ENCODE results near the gene FAM50A. TPM values are rescaled to one million over a fixed set of nuclear protein-coding genes. Genes with fewer than 3 reads are reported as not detected.

FAM50A gene
- total RNA-seq, 1 experiment from 2014 or later = 110 TPM

DNA sequence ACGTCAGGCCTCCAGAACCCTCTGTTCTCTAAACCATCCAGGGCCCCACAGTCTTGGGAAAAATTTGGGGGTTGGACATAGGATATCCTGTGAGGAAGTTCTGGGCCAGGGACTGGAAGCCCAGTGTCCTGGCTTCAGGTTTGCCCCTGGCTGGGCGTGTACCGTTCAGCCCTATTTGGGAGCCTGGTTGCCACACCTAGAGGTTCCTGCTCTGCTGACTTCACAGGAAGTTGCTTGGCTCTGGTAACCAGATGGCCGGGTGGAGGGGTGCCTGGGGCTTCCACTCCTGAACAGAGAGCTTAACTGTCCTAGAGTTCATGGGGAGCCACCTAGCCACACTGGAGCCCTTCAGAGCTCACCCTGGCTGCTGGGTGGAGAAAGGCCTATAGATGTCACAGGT lies 31.5 kb upstream of the FAM50A start:
- peak; percentile 28 for DNase-seq (ENCODE audit: low spot score)

DNA sequence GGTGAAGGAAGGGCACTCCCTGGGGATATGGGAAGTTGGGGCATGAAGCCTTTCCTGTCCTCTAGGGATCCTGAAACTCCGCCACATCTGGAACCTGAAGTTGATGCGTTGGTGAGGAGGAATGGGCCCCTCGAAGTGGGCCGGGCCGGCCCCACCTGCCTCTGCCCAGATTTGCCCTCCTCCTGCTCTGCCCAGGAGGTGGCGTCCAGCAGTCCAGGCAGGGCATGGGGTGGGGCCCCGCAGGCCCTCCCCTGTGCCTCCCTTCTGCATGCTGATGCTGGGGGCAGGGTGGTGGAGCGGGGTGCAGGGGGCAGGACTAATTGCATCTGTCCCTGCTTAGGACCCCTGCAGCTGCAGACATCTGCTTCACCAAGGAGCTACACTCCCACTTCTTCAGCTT lies 30.8 kb upstream of the FAM50A start:
- DNase-seq (ENCODE audit: low spot score) = no peak

DNA sequence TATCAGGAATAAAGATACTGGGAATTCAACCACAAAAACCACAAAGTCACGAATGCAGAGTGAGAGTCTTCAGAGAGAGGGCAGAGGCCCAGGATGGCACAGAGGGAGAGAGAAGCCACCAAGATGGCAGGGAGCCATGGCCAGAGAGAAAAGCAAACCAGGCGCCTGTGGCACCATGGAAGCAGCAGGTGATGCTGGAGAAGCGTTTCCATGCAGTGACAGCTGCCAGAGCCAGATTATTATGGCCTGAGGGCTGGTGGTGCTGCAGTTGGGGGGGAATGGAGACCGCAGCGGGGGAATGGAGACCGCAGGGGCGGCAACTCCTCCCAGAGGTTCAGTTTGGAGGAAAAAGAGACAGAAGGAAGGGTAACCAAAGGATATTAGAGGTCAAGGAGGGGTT lies 26.8 kb upstream of the FAM50A start:
- peak; percentile 21 for DNase-seq (ENCODE audit: low spot score)

DNA sequence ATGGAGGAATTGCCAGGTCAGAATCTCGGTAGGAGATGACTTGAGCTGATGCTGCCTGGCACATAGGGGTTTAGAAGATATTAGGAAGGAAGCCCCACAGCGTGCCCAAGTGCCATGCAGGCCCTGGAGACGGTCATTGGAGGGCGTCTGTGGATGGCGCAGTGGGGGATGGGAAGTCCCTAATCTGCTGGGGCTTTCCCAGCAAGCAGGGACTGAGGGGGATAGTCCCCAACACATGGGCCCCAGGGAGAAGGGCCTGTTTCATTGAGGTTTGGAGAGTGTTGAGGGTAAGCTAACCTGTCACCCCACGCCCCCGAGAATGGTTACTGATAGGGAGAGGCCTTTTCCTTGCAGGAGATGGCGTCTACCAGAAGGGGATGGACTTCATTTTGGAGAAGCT lies 24.8 kb upstream of the FAM50A start:
- DNase-seq (ENCODE audit: low spot score) = no peak

DNA sequence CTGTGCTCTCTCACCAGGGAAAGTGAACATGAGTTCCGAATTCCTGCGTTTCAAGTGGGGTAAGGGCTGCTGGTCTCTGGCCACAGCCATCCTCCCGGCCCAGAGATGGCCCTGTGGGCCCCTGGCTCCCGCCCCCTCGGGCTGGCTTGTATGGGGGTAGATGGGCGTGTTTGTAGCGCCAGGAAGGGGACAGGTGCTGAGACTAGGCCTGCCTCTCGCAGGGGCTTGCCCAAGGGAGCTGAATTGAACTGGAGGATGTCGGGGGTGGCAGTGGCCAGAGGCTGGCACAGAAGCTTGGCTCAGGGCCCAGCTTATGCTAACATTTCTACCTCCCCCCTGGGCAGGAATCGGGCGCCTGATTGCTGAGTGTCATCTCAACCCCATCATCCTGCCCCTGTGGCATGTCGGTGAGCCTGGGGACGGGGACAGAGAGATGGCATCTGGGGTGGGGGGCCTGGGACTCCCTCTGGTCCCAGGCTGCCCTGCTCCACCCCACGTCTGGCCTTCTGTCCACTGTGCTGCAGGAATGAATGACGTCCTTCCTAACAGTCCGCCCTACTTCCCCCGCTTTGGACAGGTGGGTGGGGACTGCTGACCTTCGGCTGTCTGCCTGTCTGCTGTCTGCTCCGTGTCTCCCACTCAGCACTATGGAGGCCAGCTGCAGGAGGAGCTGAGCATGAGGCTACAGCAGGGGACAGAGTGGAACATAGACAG lies 24.1 kb upstream of the FAM50A start:
- DNase-seq (ENCODE audit: low spot score) = no peak

DNA sequence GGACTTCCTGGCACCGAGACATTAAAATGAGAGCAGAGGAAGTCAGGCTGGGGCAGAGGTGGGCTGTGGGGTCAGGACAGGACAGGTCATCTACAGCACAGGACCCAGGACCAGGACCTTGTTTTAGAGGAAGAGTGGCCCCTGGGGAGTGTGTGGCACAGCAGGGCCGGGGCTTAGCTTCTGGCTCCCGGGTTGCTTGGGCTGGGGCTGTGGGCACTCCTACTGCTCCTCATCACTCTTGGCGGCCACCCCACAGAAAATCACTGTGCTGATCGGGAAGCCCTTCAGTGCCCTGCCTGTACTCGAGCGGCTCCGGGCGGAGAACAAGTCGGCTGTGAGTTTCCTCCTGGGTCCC lies 23.6 kb upstream of the FAM50A start:
- no peak for DNase-seq (ENCODE audit: low spot score)

DNA sequence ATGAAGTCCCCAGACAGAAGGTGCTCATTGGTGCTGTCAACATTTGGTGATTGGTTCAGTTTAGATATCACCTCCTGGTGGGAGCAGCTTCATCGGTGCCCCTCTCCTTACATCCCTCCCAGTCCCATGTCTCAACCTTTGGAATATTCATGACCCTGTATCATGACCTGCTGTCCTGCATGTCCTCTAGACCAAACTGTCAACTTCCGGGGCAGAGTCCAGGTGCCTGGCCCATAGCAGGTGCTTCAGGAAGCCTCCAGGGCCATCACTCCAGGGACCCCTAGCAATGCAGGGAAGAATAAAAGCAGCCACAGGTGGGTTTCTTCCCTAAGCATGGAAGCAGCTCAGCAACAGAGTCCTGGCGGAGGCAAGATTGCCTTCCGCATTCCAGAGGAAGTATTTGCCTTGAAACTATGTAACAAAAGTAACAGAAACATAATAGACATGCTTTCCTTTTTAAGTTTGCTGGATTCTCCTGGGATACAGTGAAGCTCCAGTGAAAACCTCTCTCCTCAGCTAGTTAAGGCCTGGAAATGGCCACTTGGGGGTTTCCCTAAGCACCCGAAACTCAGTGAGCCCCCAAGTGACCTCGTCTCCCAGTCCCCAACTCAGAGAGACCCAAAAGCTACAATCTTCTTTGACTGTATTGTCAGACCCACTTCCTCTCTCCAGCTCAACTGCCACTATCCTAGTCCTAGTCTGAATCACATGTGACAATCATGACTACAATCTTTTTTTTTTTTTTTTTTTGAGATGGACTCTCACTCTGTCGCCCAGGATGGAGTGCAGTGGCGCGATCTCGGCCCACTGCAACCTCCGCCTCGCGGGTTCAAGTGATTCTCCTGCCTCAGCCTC lies 16.8 kb upstream of the FAM50A start:
- no peak for DNase-seq (ENCODE audit: low spot score)

DNA sequence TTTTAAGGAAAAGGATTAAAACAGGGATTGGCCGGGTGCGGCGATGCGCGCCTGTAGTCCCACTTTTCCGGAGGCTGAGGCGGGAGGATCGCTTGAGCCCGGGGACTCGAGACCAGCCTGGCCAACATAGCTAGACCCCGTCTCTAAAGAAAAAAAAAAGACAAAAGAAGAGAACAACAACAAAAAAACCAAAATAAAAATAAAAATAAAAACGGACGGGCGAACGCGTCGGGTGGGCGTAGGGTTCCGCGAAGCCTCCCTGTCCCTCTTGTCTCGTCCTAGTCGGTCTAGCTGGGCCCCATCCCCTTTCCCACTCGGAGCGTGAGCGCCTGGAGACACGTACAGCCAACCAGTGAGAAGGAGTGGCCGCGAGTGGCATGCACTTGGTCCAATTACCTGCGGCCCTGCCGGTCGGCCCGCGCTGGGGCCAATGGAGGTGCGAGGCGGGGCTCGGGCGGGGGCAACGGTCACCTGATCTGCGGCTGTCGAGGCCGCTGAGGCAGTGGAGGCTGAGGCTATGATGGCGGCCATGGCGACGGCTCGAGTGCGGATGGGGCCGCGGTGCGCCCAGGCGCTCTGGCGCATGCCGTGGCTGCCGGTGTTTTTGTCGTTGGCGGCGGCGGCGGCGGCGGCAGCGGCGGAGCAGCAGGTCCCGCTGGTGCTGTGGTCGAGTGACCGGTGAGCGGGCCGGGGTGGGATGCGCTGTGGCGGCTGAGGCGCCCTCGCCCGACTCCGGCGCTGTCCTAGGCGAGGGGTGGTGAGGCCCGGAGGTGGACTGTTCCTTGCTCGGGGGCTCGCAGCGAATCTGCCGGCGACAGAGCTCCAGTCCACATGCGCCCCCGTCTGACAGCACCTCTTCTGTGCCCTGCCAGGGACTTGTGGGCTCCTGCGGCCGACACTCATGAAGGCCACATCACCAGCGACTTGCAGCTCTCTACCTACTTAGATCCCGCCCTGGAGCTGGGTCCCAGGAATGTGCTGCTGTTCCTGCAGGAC lies 15.5 kb upstream of the FAM50A start, which contains the start of gene ATP6AP1:
Gene ATP6AP1 (plus strand): TSS at position 502 of the 996 bp plus-strand sequence. CDS start 16 bp downstream, at position 518.
- peak; percentile 91 for DNase-seq (ENCODE audit: low spot score)

DNA sequence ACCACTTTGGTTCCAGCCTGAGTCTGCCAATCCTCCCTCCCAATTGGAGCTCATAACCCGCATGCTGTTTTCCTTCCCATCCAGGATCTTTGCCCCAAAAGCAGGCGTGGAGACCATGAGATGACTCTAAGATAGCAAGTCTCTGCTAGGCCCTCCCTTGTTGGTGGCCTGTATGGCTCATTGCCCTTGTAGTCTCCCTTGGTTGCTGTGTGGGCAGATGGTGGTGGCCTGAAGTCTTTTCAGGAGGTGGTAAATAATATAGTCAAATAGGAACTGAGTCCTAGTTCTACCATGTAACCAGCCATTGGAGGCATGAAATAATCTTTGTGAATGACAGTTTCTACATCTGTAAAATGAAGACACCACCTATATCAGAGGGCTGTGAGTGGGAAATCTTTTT lies 14.2 kb upstream of the FAM50A start:
- DNase-seq (ENCODE audit: low spot score) = no peak

DNA sequence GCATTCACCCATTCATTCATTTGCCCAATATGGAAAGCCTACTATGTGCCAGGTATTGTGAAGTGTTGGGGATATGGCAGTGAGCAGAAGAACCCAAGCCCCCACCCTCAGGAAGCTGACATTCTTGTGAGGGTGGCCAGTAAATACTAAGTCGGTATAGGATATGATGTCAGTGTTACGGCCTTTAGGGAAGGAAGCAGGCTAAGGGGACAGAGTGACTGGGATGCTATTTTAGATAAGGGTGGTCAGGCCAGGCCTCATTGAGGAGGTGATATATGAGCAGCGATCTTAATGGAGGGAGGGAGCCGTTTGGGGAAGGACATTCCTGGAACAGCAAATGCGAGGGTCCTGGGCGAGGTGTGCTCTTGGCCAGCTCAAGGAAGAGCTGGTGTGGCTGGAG lies 13.5 kb upstream of the FAM50A start:
- DNase-seq (ENCODE audit: low spot score) = no peak

DNA sequence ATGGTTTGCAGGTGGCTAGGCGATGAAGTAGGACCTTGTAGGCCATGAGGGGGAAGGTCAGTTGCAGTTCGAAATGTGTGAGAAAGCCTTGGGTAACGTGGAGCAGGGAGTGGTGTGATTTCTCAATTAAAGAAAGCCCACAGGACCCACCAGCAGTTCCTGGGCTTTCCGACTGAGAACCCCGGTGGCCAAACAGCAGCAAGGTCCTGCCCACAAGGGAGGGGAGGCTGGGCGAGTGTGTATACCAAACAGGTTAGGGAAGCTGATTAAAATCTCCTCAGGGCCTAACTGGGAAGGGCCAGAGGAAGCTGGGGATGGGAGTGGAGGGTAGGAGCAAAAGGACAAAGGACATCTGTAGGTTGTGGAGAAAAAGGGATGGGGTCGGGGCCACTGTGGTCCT lies 13.0 kb upstream of the FAM50A start:
- DNase-seq (ENCODE audit: low spot score) = no peak

DNA sequence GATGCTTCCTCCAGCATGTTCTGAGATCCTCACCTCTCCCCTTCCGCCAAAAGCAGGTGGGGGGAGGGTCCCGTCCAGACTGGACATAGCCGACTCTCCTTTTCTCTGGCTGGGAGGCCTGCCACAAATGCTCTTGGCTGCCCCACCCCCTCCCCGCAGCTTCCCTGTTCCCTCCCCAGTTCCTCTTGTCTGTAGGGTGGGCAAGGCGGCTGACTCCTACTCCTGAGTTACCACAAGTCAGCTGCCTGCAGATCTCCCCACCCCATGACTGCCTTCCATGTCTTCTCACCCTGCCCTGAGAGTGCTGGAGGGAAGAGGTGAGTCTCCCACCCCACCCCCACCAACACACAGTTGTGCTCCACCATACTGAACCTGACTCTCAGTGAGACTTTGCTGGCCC lies 12.6 kb upstream of the FAM50A start:
- DNase-seq (ENCODE audit: low spot score) = no peak

DNA sequence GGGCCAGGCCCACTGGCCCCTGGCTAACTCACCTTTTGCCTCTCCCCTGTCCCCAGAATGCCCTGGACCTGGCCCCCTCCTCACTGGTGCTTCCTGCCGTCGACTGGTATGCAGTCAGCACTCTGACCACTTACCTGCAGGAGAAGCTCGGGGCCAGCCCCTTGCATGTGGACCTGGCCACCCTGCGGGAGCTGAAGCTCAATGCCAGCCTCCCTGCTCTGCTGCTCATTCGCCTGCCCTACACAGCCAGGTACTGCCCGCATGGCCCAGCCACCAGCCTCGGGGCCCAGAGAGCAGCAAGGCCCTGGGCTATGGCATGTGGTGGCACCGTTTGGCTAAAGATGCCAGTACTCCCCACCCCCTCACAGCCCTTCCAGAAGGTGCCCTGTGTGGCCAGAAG lies 11.7 kb upstream of the FAM50A start:
- no peak for DNase-seq (ENCODE audit: low spot score)

DNA sequence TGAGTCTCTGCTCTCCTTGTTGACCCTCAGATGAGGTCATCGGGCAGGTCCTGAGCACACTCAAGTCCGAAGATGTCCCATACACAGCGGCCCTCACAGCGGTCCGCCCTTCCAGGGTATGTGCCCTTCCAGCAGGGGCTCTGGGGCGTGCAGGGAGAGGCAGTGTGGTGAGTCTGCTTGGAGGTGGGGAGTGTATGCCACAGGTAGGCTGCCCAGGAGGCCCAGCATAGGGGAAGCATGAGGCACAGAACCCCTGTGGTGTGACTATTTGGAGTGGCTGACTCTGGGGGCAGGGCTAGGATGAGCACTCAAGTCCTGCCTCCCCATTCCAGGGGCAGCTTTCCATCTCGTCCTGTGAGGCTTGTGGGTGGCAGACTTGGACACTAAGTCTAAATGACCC lies 10.3 kb upstream of the FAM50A start:
- no peak for DNase-seq (ENCODE audit: low spot score)

DNA sequence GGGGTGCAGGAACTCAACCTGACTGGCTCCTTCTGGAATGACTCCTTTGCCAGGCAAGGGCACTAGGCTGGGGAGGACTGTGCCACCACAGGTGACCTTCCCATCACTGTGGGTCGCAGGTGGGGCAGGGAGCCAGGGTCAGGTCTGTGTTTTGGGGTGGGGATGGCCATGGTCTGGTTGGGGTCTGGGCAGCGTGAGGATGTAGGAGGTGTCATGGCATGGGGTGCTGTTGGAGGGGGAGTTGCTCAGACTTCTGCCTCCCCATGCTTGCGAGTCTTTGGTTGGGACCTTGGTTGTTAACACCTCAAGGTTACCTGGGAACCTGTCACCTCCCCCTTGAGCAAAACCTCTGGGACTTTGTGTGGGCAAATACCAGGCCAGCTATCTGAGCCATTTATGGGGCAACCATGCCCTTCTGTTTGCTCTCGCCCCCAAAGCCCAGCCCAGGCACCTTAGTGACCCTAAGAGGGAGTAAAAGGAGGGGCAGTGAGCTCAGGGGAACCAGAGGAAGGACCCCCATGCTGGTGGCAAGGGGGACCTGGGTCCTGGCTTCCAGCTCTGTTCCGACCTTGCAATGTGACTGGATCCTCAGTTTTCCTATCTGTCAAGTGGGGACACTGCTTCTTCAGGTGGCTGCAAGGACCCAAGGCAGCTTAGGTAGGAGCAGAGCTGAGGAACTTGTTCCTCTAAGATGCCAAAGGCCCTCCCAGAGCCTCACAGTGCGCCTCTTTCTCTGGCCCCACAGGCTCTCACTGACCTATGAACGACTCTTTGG lies 9.4 kb upstream of the FAM50A start:
- no peak for DNase-seq (ENCODE audit: low spot score)

DNA sequence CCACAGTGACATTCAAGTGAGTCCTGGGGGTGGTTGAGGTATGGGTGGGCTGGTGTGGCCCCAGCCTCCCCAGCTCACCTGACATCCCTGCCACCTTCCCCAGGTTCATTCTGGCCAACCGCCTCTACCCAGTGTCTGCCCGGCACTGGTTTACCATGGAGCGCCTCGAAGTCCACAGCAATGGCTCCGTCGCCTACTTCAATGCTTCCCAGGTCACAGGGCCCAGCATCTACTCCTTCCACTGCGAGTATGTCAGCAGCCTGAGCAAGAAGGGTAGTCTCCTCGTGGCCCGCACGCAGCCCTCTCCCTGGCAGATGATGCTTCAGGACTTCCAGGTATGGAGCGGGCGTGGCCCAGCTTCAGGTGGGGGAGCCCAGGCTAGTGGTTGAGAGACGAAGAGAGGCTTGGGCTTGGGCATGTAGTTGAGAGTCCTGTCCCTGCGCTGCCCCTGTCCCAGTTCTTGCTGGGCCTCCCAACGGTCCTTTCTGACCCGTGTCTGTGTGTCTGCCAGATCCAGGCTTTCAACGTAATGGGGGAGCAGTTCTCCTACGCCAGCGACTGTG lies 8.7 kb upstream of the FAM50A start:
- DNase-seq (ENCODE audit: low spot score) = no peak

DNA sequence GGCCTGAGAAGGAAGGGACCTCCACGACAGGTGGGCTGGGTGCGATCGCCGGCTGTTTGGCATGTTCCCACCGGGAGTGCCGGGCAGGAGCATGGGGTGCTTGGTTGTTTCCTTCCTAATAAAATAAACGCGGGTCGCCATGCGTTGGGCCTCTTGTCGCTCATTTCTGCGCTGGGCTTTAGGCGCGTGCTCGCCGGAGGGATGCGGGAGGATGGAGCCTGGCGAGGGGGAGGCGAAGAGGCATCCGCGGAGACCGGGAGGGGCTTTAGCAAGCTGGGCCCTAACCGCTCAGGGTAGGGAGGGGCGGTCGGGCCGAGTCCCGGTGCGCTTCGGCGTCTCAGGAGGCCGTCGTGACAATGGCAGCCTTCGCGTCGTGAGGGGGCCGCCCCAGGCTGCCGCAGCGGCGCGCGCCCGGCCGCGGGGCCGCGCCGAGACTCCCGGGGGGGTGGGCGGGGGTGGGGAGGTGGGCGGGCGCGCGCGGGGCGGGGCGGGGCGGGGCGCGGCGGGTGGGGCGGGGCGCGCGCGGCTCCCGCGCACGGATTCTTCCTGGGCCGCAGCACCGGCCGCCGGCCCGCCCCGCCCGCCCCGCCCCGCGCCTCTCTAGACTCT lies 7.5 kb upstream of the FAM50A start:
- no peak for DNase-seq (ENCODE audit: low spot score)

DNA sequence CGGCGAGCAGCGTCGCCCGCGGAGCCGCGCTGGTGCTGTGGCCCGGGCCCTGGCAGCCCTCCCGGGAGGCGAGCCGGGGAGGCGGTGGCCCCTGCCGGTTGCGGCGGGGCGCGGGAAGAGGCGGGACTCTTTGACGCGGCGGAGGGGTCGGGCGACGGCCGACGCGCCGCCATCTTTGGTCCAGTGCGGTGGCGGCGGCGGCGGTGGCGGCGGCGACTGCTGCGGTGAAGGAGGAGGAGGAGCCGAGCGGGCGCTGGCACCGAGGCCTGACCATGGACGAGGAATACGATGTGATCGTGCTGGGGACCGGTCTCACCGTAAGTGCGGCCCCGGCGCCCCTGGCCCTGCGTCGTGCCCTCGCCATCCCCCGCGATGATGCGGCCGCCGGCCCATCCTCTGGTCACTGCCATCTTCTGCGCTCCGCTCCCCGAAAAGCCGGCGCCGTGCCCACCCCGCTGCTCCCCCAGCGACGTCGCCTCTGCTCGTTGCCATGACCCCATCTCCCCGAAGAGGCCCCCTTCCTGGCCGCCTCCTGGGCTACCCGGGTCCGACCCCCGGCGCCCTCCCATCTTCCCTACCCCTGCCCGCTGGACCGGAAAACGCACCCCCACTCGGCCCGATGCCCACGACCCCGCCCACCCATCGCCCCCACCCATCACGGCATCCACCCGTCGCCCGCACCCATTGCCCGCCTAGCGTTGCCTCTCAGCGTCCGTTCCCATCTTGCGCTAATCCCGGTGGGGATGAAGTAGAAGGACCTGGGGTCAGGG lies 6.8 kb upstream of the FAM50A start, which contains the start of gene GDI1:
Gene GDI1 (plus strand): TSS at position 172 of the 770 bp plus-strand sequence. CDS start 101 bp downstream, at position 273.
- peak; percentile 44 for DNase-seq (ENCODE audit: low spot score)
